Measurements from ENCODE around the gene STX2. TPM values are rescaled to one million over a fixed set of nuclear protein-coding genes. Genes with fewer than 3 reads are reported as not detected.
A peak's percentile ranks its signal among the peaks of the same experiment; 100 is the strongest.

The STX2 gene
- total and polyA plus RNA-seq, 2 experiments from 2014 or later: 12.4 to 23.1 TPM

DNA sequence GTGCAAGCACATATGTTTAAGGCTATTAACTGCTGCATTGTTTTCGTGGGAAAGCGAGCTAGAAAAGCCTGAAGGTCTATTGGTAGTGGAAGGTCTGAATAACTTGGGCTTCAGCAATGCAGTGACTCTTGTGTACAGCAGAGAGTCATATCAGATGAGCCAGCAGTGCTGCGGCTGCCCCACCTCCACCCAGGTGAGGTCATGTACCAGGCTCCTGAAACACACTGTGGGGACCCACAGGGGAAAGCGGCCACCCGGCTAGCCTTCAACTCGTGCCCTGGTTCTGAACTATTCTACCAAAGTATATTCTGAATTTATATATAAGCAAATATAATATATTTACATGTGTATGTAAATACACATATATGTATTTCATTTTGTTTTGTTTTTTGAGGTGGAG is 20.1 kb upstream of the STX2 start:
- WGBS (ENCODE audit: low lambda C conversion rate, missing lambda C conversion rate): 75% methylated on average over 6 of the region's 6 CpGs
- H3K9me2 ChIP-seq (replicated peaks; ENCODE audit: insufficient read depth): no peaks in the 10 kb centered on the region
- H3K79me2 ChIP-seq: no peaks in the 10 kb centered on the region
- no peak overlapping the region for H2AFZ ChIP-seq
- peak; percentile 50 for DNase-seq (ENCODE audit: low spot score)
- H4K20me1 ChIP-seq (ENCODE audit: insufficient read depth, poor library complexity, severe bottlenecking): no peaks in the 10 kb centered on the region
- H3K27me3 ChIP-seq: no peaks in the 10 kb centered on the region
- H3K4me2 ChIP-seq: no peak overlapping the region
- TF ChIP-seq, protein P1, sequence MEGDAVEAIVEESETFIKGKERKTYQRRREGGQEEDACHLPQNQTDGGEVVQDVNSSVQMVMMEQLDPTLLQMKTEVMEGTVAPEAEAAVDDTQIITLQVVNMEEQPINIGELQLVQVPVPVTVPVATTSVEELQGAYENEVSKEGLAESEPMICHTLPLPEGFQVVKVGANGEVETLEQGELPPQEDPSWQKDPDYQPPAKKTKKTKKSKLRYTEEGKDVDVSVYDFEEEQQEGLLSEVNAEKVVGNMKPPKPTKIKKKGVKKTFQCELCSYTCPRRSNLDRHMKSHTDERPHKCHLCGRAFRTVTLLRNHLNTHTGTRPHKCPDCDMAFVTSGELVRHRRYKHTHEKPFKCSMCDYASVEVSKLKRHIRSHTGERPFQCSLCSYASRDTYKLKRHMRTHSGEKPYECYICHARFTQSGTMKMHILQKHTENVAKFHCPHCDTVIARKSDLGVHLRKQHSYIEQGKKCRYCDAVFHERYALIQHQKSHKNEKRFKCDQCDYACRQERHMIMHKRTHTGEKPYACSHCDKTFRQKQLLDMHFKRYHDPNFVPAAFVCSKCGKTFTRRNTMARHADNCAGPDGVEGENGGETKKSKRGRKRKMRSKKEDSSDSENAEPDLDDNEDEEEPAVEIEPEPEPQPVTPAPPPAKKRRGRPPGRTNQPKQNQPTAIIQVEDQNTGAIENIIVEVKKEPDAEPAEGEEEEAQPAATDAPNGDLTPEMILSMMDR (IDR thresholded peaks at IDR 0.05; ENCODE audit: poor library complexity): no peak
- TF ChIP-seq EZH2phosphoT487 (IDR thresholded peaks at IDR 0.05; ENCODE audit: low read depth, severe bottlenecking, unreplicated experiment): no peak
- no peak for TF ChIP-seq EZH2 (IDR thresholded peaks at IDR 0.05; ENCODE audit: borderline replicate concordance)
- no peaks in the 10 kb centered on the region for H3K36me3 ChIP-seq (replicated peaks; ENCODE audit: insufficient read depth, low read depth)
- no peaks in the 10 kb centered on the region for H3K9me3 ChIP-seq (ENCODE audit: low read depth)
- H3K27ac ChIP-seq: peak overlapping the region; percentile 30
- no peaks in the 10 kb centered on the region for H3K4me1 ChIP-seq (ENCODE audit: insufficient read depth)
- no peak overlapping the region for H3K4me3 ChIP-seq

DNA sequence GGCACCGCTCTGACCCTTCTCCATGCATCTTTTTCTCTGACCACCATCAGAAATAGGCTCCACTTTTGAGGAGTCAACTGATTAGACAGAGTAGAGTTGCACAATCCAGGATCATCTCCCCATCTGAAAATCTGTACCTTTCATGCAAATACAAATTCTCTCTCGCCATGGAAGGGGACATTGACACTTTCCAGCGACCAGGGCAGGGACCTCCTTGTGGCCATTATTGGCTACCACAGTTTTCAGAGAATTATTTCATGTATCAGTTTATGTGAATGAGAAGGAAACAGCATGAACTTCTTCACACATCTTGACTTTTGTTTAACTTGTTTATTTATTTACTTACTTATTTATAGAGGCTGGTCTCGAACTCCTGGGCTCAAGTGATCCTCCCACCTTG is 19.0 kb upstream of the STX2 start:
- Histone ChIP-seq H3K27me3 (no peaks in the 10 kb centered on the region), H4K20me1 (ENCODE audit: insufficient read depth, poor library complexity, severe bottlenecking) (no peaks in the 10 kb centered on the region), H3K27ac (no peak overlapping the region), H3K9me3 (ENCODE audit: low read depth) (no peaks in the 10 kb centered on the region), H3K79me2 (no peaks in the 10 kb centered on the region), H3K4me2 (no peak overlapping the region), H3K36me3 (replicated peaks; ENCODE audit: insufficient read depth, low read depth) (no peaks in the 10 kb centered on the region), H3K9me2 (replicated peaks; ENCODE audit: insufficient read depth) (no peaks in the 10 kb centered on the region), H2AFZ (no peak overlapping the region), H3K4me3 (no peak overlapping the region), H3K4me1 (ENCODE audit: insufficient read depth) (no peaks in the 10 kb centered on the region)
- DNase-seq (ENCODE audit: low spot score): no peak
- WGBS (ENCODE audit: low lambda C conversion rate, missing lambda C conversion rate): 89% methylated on average over 4 of the region's 4 CpGs
- TF ChIP-seq EZH2phosphoT487 (IDR thresholded peaks at IDR 0.05; ENCODE audit: low read depth, severe bottlenecking, unreplicated experiment) (no peak), EZH2 (IDR thresholded peaks at IDR 0.05; ENCODE audit: borderline replicate concordance) (no peak)
- TF ChIP-seq, protein P1 (IDR thresholded peaks at IDR 0.05; ENCODE audit: poor library complexity): no peak

DNA sequence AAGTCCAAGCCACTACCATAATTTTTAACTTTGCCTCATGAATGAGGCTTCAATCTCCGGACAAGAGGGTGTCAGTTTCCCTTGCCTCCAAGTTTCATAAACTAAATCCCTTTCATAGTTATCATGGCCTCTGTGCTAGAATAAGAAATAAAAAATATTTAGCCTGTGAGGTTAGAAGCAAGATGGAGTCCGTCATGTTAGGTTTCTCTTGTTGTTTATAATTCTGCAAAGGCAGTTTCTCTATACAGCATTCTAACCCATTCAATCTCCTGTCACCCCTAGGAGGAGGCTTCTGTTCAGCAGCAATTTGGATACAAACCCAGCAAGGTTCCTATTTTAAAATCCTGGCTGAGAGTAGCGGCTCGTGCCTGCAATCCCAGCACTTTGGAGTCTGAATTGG is 17.0 kb upstream of the STX2 start:
- no peaks in the 10 kb centered on the region for H3K27me3 ChIP-seq
- H3K4me2 ChIP-seq: no peak overlapping the region
- no peaks in the 10 kb centered on the region for H3K36me3 ChIP-seq (replicated peaks; ENCODE audit: insufficient read depth, low read depth)
- DNase-seq (ENCODE audit: low spot score): no peak
- no peak for TF ChIP-seq EZH2phosphoT487 (IDR thresholded peaks at IDR 0.05; ENCODE audit: low read depth, severe bottlenecking, unreplicated experiment)
- no peak for TF ChIP-seq EZH2 (IDR thresholded peaks at IDR 0.05; ENCODE audit: borderline replicate concordance)
- TF ChIP-seq, protein P1 (IDR thresholded peaks at IDR 0.05; ENCODE audit: poor library complexity): no peak
- H2AFZ ChIP-seq: no peak overlapping the region
- H3K9me3 ChIP-seq (ENCODE audit: low read depth): no peaks in the 10 kb centered on the region
- 86% methylated on average over 4 of the region's 4 CpGs for WGBS (ENCODE audit: low lambda C conversion rate, missing lambda C conversion rate)
- no peak overlapping the region for H3K27ac ChIP-seq
- H3K9me2 ChIP-seq (replicated peaks; ENCODE audit: insufficient read depth): no peaks in the 10 kb centered on the region
- H3K79me2 ChIP-seq: no peaks in the 10 kb centered on the region
- H4K20me1 ChIP-seq (ENCODE audit: insufficient read depth, poor library complexity, severe bottlenecking): no peaks in the 10 kb centered on the region
- no peak overlapping the region for H3K4me3 ChIP-seq
- no peaks in the 10 kb centered on the region for H3K4me1 ChIP-seq (ENCODE audit: insufficient read depth)

All from hepatocyte (in vitro differentiated cells).